K562 (cell line): Measurements from ENCODE around the gene PPP2R5A. TPM values are rescaled to one million over a fixed set of nuclear protein-coding genes. Genes with fewer than 3 reads are reported as not detected.

Experiments
- ATAC-seq: fragments of 200-7000 bp; cut with Tn5 transposase; 3 replicates; pipeline ENCODE4 v1.9.1; 2020; ENCODE audit warnings: moderate library complexity
- BruUV-seq: library from RNA; stranded (reverse); fragments of 400-500 nt; replicated peaks from 2 replicates; lab custom pipeline; 2021; lab: Mats Ljungman, UMichigan
- CTCF ChIA-PET: fragments of 300-600 bp; formaldehyde crosslinking; extraction: SDS; loops from one replicate; lab custom pipeline; 2021; ENCODE audit warnings: low intra/inter-chr PET ratio; lab: Yijun Ruan, JAX
- POLR2A ChIA-PET: fragments of 300-600, 350-650 bp; sonication (Branson Sonifier 250); formaldehyde crosslinking; extraction: SDS; loops from one replicate; lab custom pipeline; 2021; ENCODE audit warnings: antibody characterized with exemption, inconsistent platforms; lab: Yijun Ruan, JAX
- DNase-seq, 4 experiments: peaks; one replicate each; pipeline versions ENCODE4 v3.0.0 to v3.0.0-alpha.2; 2011 to 2018; ENCODE audit warnings: low spot score in 3 of 4, mixed read lengths in 3 of 4; ENCODE audit errors: extremely low read depth in 1 of 4
- FAIRE-seq: peaks from 2 replicates; lab custom pipeline; 2011; peaks lifted over from hg19 to GRCh38; lab: Jason Lieb, UNC
- H2AFZ ChIP-seq: 2 replicates; pipeline ENCODE4 v1.6.0; 2011; ENCODE audit warnings: low read depth, low read length, control low read depth, inconsistent platforms
- H3K27ac ChIP-seq: fragments of 200-600 bp; 3 replicates; pipeline ENCODE4 v1.8.0; 2011; ENCODE audit warnings: low read depth, mild to moderate bottlenecking, control low read depth, inconsistent platforms, low read length, moderate library complexity, mixed read lengths; ENCODE audit errors: extremely low read depth
- H3K27me3 ChIP-seq, 2 experiments: fragments of 300-600 bp in 1 of 2; 2 replicates in 1 of 2; 3 replicates in 1 of 2; pipeline versions ENCODE4 v1.6.0 to v1.8.0; 2011; ENCODE audit warnings: inconsistent platforms in 2 of 2, low read length in 2 of 2, mild to moderate bottlenecking in 1 of 2, mixed read lengths in 1 of 2, moderate library complexity in 1 of 2; ENCODE audit not compliant: control insufficient read depth in 2 of 2, insufficient read depth in 2 of 2
- H3K36me3 ChIP-seq: fragments of 300-600 bp; 3 replicates; pipeline ENCODE4 v1.8.0; 2011; ENCODE audit warnings: mild to moderate bottlenecking, low read length, inconsistent platforms; ENCODE audit not compliant: control insufficient read depth, insufficient read depth
- H3K4me1 ChIP-seq, 2 experiments: fragments of 200-600 bp in 1 of 2; replicated peaks in 1 of 2; 2 replicates in 1 of 2; 3 replicates in 1 of 2; pipeline versions ENCODE4 v1.5.1 to v1.8.0; 2011; ENCODE audit warnings: inconsistent platforms in 2 of 2, low read length in 2 of 2, mild to moderate bottlenecking in 1 of 2, mixed read lengths in 1 of 2, moderate library complexity in 1 of 2; ENCODE audit not compliant: control insufficient read depth in 2 of 2, insufficient read depth in 2 of 2
- H3K4me2 ChIP-seq: 2 replicates; pipeline ENCODE4 v1.6.1; 2011; ENCODE audit warnings: low read length, control low read depth, inconsistent platforms, mixed read lengths; ENCODE audit not compliant: insufficient read depth
- H3K4me3 ChIP-seq: fragments of 200-600 bp; sonication (generic), shearing (Covaris generic); 2 replicates; pipeline ENCODE4 v1.5.1; 2016; ENCODE audit warnings: control low read depth, inconsistent platforms
- H3K79me2 ChIP-seq: fragments of 200-600 bp; 3 replicates; pipeline ENCODE4 v1.8.0; 2011; ENCODE audit warnings: low read length, inconsistent platforms; ENCODE audit not compliant: control insufficient read depth, insufficient read depth
- H3K9ac ChIP-seq, 2 experiments: 2 replicates each; pipeline versions ENCODE4 v1.6.0 to v1.6.1; 2011; ENCODE audit warnings: low read depth in 2 of 2, low read length in 2 of 2, control low read depth in 1 of 2, inconsistent platforms in 1 of 2, mild to moderate bottlenecking in 1 of 2, mixed read lengths in 1 of 2; ENCODE audit not compliant: insufficient read depth in 1 of 2
- H3K9me1 ChIP-seq: one replicate; pipeline ENCODE4 v1.6.0; 2011; ENCODE audit warnings: inconsistent platforms, mild to moderate bottlenecking, low read length, moderate library complexity; ENCODE audit not compliant: control insufficient read depth, insufficient read depth
- H3K9me3 ChIP-seq: replicated peaks from 2 replicates; pipeline ENCODE4 v1.5.1; 2011; ENCODE audit warnings: low read depth, low read length, inconsistent platforms; ENCODE audit not compliant: control insufficient read depth, insufficient read depth
- H4K20me1 ChIP-seq: replicated peaks from 2 replicates; pipeline ENCODE4 v1.6.1; 2011; ENCODE audit warnings: low read length, inconsistent platforms, mixed read lengths; ENCODE audit not compliant: control insufficient read depth, insufficient read depth
- ARID1B ChIP-seq: fragments of 450-650 bp; IDR thresholded peaks from 2 replicates; pipeline ENCODE4 v1.6.1; 2016; ENCODE audit warnings: antibody characterized with exemption, mild to moderate bottlenecking, inconsistent platforms
- C11orf30 ChIP-seq: fragments of 450-650 bp; IDR thresholded peaks from 2 replicates; pipeline ENCODE4 v1.6.1; 2016; ENCODE audit warnings: low read depth, mild to moderate bottlenecking
- CBFA2T3 ChIP-seq: fragments of 450-650 bp; IDR thresholded peaks from 2 replicates; pipeline ENCODE4 v1.6.1; 2017
- CXXC5 ChIP-seq: fragments of 250-450 bp; sonication (Bioruptor Pico); IDR thresholded peaks from 2 replicates; pipeline ENCODE4 v1.8.0; 2022; ENCODE audit warnings: inconsistent platforms, mild to moderate bottlenecking, moderate library complexity
- DMBX1 ChIP-seq: fragments of 250-450 bp; sonication (Bioruptor Pico); IDR thresholded peaks from 2 replicates; pipeline ENCODE4 v1.8.0; 2022; ENCODE audit warnings: inconsistent platforms, mild to moderate bottlenecking, moderate library complexity, borderline replicate concordance
- EP400 ChIP-seq: fragments of 450-650 bp; IDR thresholded peaks from 2 replicates; pipeline ENCODE4 v1.6.1; 2017; ENCODE audit warnings: antibody characterized with exemption, mild to moderate bottlenecking, moderate library complexity
- MCM7 ChIP-seq, 2 experiments: fragments of 450-650 bp; IDR thresholded peaks; 2 replicates each; pipeline ENCODE4 v1.6.1; 2016 to 2018
- MECOM ChIP-seq: fragments of 250-450 bp; sonication (Bioruptor Pico); IDR thresholded peaks from 2 replicates; pipeline ENCODE4 v1.8.0; 2022; ENCODE audit warnings: inconsistent platforms
- RB1 ChIP-seq: fragments of 450-650 bp; IDR thresholded peaks from 2 replicates; pipeline ENCODE4 v1.6.1; 2017; ENCODE audit warnings: low read depth, mild to moderate bottlenecking
- SMAD4 ChIP-seq: fragments of 250-450 bp; sonication (Bioruptor Pico); conservative IDR thresholded peaks from 2 replicates; pipeline ENCODE4 v1.8.0; 2021; ENCODE audit warnings: inconsistent platforms, mild to moderate bottlenecking, moderate library complexity
- SMARCA4 ChIP-seq: fragments of 450-650 bp; IDR thresholded peaks from 2 replicates; pipeline ENCODE4 v1.6.1; 2016
- ZBTB2 ChIP-seq: fragments of 450-650 bp; IDR thresholded peaks from 2 replicates; pipeline ENCODE4 v1.6.1; 2016; ENCODE audit warnings: antibody characterized with exemption
- ZNF318 ChIP-seq, 2 experiments: fragments of 450-650 bp; IDR thresholded peaks; 2 replicates each; pipeline ENCODE4 v1.6.1; 2016; ENCODE audit warnings: mild to moderate bottlenecking in 2 of 2, borderline replicate concordance in 1 of 2, low read depth in 1 of 2, moderate library complexity in 1 of 2
- WGBS: fragments of 100-300 bp; shearing (Covaris generic); methylation state at CpG from one replicate; pipeline ENCODE4 v1.1.6; 2016; ENCODE audit warnings: low coverage, mixed read lengths; ENCODE audit not compliant: insufficient coverage; ENCODE audit errors: missing lambda C conversion rate; 5-methylcytosine and 5-hydroxymethylcytosine counted together
- in situ Hi-C: fragments of 300-500 bp; cut with MboI; formaldehyde crosslinking; loops from 4 replicates; pipeline ENCODE4 v1.15.0; 2018; ENCODE audit warnings: inconsistent platforms, mixed read lengths
- intact Hi-C: fragments of 100-400 bp; cut with micrococcal nuclease; formaldehyde crosslinking; loops from 2 replicates; pipeline ENCODE4 v1.14.2; 2022
- polyA plus RNA-seq, 8 experiments: library from polyadenylated mRNA; depleted of rRNA in 4 of 8; stranded (reverse) in 5 of 8; unstranded in 3 of 8; fragments of >200 nt; fragmentation: Nextera tagmentation in 2 of 8; fragmentation: Illumina TruSeq in 1 of 8; extraction: Ambion mirVana in 2 of 8; extraction: Trizol in 1 of 8; gene quantifications; 2 replicates each; pipeline versions ENCODE4 v1.2.1 to v1.2.3, GENCODE V29; 2011 to 2014; ENCODE audit warnings: inconsistent platforms in 1 of 8, missing spikeins in 1 of 8
- total RNA-seq, 7 experiments: library from RNA; depleted of rRNA in 6 of 7; stranded (reverse); fragments of >200 nt in 6 of 7; fragmentation: Illumina TruSeq in 2 of 7; extraction: Trizol in 2 of 7; gene quantifications; 2 replicates each; pipeline versions ENCODE4 v1.2.1 to v1.2.3, GENCODE V29; 2011 to 2021; ENCODE audit warnings: low replicate concordance in 1 of 7

Gene PPP2R5A
- total and polyA plus RNA-seq, 9 of the 15 experiments (the other 6 are each of a cell fraction or from before 2014, with no cell fraction given) = 26.9 to 106 (median 64.3) TPM

- DNase-seq (peak in 1 of 4 experiments; percentile 55), ATAC-seq (peak; percentile 76), FAIRE-seq (no peak)
- Histone ChIP-seq H3K79me2 (no peaks in the 10 kb centered on the region), H3K9me3 (no peaks in the 10 kb centered on the region), H3K4me3 (no peak overlapping the region), H3K4me1 (peaks cover 0 to 2% of the 10 kb centered on the region in 2 experiments; a peak in 3 of 5 replicates), H4K20me1 (no peaks in the 10 kb centered on the region), H3K27me3 (no peaks in the 10 kb centered on the region), H2AFZ (no peak overlapping the region), H3K9ac (no peak overlapping the region), H3K4me2 (no peak overlapping the region), H3K9me1 (no peaks in the 10 kb centered on the region), H3K27ac (no peak overlapping the region; the same call in 2 of the 3 replicates), H3K36me3 (peaks cover 81% of the 10 kb centered on the region)
- intact Hi-C loops (no loop called here), in situ Hi-C loops (loop anchor here (25.0 kb wide), 1 partner anchor 664 kb away; the partner anchor contains the start of gene NEK2)
- CTCF ChIA-PET = no interaction called here
- no TSS peak for BruUV-seq
- whole genome bisulfite sequencing = 47% methylated on average over 10 of the region's 10 CpGs
- POLR2A ChIA-PET = interaction anchor here (1.0 to 2.0 kb wide), 4 partner anchors 9 to 15 kb away, joined by 3 to 6 read pairs (median 4); no protein-coding TSS in a partner anchor
- TF ChIP-seq CBFA2T3 = peak; percentile 51
- no peak for TF ChIP-seq ZNF318 (IDR thresholded peaks at IDR 0.05; ENCODE audit: borderline replicate concordance in 1 of 2, low read depth in 1 of 2)
- peak; percentile 65 for TF ChIP-seq ARID1B
- peak; percentile 64 for TF ChIP-seq CXXC5 (CRISPR knock-in tag)
- TF ChIP-seq MCM7 (IDR thresholded peaks at IDR 0.05) = no peak
- no peak for TF ChIP-seq RB1
- TF ChIP-seq ZBTB2 = 0 out of 2 replicates have a peak, but pooled peaks have one; percentile 24
- peak; percentile 56 for TF ChIP-seq SMARCA4
- TF ChIP-seq C11orf30 = peak; percentile 57
- TF ChIP-seq SMAD4 = peak; percentile 28; the same call in 1 of the 2 replicates
- 0 out of 2 replicates have a peak, but pooled peaks have one; percentile 30 for TF ChIP-seq DMBX1 (CRISPR knock-in tag)
- peak; percentile 15; the same call in 1 of the 2 replicates for TF ChIP-seq EP400
- TF ChIP-seq MECOM (CRISPR knock-in tag) = no peak
Measured at GRCh38 chr1:212351588-212352362, 66.6 kb downstream of the PPP2R5A start.
